ENCODE measurements around the gene LYPD3. TPM values are rescaled to one million over a fixed set of nuclear protein-coding genes. Genes with fewer than 3 reads are reported as not detected.

Gene LYPD3
- total RNA-seq, 1 experiment from 2014 or later, result 0.46 TPM

GRCh38 chr19:43489310-43489709, 23.9 kb upstream of the LYPD3 start:
- DNase-seq (ENCODE audit: low read depth, low spot score) (no peak), ATAC-seq (no peak)
- Histone ChIP-seq H3K4me1 (ENCODE audit: control insufficient read depth, insufficient read depth, low read length) (no peaks in the 10 kb centered on the region), H3K27ac (ENCODE audit: low read length) (no peak overlapping the region), H3K9me3 (ENCODE audit: control insufficient read depth, insufficient read depth, low read depth, low read length) (no peaks in the 10 kb centered on the region), H3K27me3 (ENCODE audit: control insufficient read depth, insufficient read depth, low read length) (no peaks in the 10 kb centered on the region), H3K4me3 (ENCODE audit: low read depth in 2 of 2, low read length in 2 of 2) (no peak overlapping the region), H3K36me3 (ENCODE audit: control insufficient read depth, insufficient read depth, low read length) (no peaks in the 10 kb centered on the region)
- BruUV-seq (replicated peaks), result no TSS peak
- TF ChIP-seq SIN3A (IDR thresholded peaks at IDR 0.05; ENCODE audit: borderline replicate concordance, insufficient read depth, low read depth, low read length) (no peak), TCF7L2 (IDR thresholded peaks at IDR 0.05; ENCODE audit: low read depth, low read length) (no peak), POLR2AphosphoS5 (IDR thresholded peaks at IDR 0.05; ENCODE audit: low read depth, low read length) (no peak)
- TF ChIP-seq, protein P1, sequence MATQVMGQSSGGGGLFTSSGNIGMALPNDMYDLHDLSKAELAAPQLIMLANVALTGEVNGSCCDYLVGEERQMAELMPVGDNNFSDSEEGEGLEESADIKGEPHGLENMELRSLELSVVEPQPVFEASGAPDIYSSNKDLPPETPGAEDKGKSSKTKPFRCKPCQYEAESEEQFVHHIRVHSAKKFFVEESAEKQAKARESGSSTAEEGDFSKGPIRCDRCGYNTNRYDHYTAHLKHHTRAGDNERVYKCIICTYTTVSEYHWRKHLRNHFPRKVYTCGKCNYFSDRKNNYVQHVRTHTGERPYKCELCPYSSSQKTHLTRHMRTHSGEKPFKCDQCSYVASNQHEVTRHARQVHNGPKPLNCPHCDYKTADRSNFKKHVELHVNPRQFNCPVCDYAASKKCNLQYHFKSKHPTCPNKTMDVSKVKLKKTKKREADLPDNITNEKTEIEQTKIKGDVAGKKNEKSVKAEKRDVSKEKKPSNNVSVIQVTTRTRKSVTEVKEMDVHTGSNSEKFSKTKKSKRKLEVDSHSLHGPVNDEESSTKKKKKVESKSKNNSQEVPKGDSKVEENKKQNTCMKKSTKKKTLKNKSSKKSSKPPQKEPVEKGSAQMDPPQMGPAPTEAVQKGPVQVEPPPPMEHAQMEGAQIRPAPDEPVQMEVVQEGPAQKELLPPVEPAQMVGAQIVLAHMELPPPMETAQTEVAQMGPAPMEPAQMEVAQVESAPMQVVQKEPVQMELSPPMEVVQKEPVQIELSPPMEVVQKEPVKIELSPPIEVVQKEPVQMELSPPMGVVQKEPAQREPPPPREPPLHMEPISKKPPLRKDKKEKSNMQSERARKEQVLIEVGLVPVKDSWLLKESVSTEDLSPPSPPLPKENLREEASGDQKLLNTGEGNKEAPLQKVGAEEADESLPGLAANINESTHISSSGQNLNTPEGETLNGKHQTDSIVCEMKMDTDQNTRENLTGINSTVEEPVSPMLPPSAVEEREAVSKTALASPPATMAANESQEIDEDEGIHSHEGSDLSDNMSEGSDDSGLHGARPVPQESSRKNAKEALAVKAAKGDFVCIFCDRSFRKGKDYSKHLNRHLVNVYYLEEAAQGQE (IDR thresholded peaks at IDR 0.05; ENCODE audit: insufficient read depth in 1 of 2, low read depth in 2 of 2, low read length in 1 of 2), result no peak
- TF ChIP-seq, protein P2, sequence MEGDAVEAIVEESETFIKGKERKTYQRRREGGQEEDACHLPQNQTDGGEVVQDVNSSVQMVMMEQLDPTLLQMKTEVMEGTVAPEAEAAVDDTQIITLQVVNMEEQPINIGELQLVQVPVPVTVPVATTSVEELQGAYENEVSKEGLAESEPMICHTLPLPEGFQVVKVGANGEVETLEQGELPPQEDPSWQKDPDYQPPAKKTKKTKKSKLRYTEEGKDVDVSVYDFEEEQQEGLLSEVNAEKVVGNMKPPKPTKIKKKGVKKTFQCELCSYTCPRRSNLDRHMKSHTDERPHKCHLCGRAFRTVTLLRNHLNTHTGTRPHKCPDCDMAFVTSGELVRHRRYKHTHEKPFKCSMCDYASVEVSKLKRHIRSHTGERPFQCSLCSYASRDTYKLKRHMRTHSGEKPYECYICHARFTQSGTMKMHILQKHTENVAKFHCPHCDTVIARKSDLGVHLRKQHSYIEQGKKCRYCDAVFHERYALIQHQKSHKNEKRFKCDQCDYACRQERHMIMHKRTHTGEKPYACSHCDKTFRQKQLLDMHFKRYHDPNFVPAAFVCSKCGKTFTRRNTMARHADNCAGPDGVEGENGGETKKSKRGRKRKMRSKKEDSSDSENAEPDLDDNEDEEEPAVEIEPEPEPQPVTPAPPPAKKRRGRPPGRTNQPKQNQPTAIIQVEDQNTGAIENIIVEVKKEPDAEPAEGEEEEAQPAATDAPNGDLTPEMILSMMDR (IDR thresholded peaks at IDR 0.05), result no peak
- in situ Hi-C loops (cut with HindIII; ENCODE audit: low pct_unique_long_range_greater_than_20kb, low sequenced_read_pairs) (no loop called here), intact Hi-C loops (cut with micrococcal nuclease; ENCODE audit: unreplicated experiment) (no loop called here)
- ChIA-PET CTCF (no interaction called here), POLR2A (no interaction called here)

- no peak for ATAC-seq
- H3K36me3 ChIP-seq (ENCODE audit: control insufficient read depth, insufficient read depth, low read length), result no peaks in the 10 kb centered on the region
- H3K9me3 ChIP-seq (ENCODE audit: control insufficient read depth, insufficient read depth, low read depth, low read length), result no peaks in the 10 kb centered on the region
- POLR2A ChIA-PET, result no interaction called here
- H3K4me3 ChIP-seq (ENCODE audit: low read depth in 2 of 2, low read length in 2 of 2), result no peak overlapping the region
- DNase-seq (ENCODE audit: low read depth, low spot score), result no peak
- no peak overlapping the region for H3K27ac ChIP-seq (ENCODE audit: low read length)
- H3K4me1 ChIP-seq (ENCODE audit: control insufficient read depth, insufficient read depth, low read length), result no peaks in the 10 kb centered on the region
- no peak for TF ChIP-seq TCF7L2 (IDR thresholded peaks at IDR 0.05; ENCODE audit: low read depth, low read length)
- no peak for TF ChIP-seq POLR2AphosphoS5 (IDR thresholded peaks at IDR 0.05; ENCODE audit: low read depth, low read length)
- TF ChIP-seq, protein P1 (IDR thresholded peaks at IDR 0.05; ENCODE audit: insufficient read depth in 1 of 2, low read depth in 2 of 2, low read length in 1 of 2), result no peak
- TF ChIP-seq, protein P2 (IDR thresholded peaks at IDR 0.05), result no peak
- no peak for TF ChIP-seq SIN3A (IDR thresholded peaks at IDR 0.05; ENCODE audit: borderline replicate concordance, insufficient read depth, low read depth, low read length)
- no TSS peak for BruUV-seq (replicated peaks)
- in situ Hi-C loops (cut with HindIII; ENCODE audit: low pct_unique_long_range_greater_than_20kb, low sequenced_read_pairs) (no loop called here), intact Hi-C loops (cut with micrococcal nuclease; ENCODE audit: unreplicated experiment) (no loop called here)
- CTCF ChIA-PET, result no interaction called here
- no peaks in the 10 kb centered on the region for H3K27me3 ChIP-seq (ENCODE audit: control insufficient read depth, insufficient read depth, low read length)
Measured at GRCh38 chr19:43488179-43488578, 22.8 kb upstream of the LYPD3 start.

All from Panc1 (cell line).